Measurements from ENCODE around the gene RNF123. TPM values are rescaled to one million over a fixed set of nuclear protein-coding genes. Genes with fewer than 3 reads are reported as not detected.
A peak's percentile ranks its signal among the peaks of the same experiment; 100 is the strongest.

The RNF123 gene
- total RNA-seq, 2 experiments from 2014 or later = 22.0 to 31.7 TPM

DNA sequence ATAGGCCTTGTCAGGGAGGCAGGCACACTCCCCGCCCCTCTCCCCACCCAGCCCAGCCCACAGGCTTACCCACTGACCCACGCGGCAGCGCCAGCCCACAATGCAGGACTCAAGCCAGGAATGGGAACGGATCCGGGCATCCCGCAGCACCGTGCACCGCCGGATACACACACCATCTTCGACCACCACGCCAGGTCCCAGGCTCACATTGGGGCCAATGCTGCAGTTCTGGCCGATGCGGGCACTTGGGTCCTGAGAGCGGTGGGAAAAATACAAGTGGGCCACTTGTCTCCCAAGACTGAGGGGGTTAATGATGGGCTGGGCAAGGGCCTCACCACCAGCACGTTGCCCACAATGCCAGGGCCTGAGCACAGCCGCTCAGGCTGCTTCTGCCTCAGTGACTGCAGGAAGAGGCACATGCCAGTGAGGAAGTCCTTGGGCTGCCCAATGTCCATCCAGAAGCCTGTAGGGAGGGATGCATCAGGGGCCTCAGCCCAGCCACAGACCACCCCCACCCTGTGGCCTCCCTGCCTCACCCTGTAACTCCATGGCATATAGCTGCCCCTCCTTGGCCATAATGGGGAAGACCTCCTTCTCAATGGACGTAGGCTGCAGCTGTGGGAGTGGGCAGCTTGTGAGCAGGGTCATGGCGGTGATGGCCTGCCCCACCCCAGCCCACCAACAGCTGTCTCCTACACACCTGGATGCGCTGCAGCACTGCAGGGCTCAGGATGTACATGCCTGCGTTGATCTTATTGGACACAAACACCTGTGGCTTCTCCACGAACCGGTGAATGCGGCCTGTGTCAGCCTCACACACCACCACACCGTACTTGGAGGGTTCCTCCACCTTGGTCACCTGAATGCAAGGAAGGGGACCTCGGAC is 32.8 kb downstream of the RNF123 start:
- Mint-ChIP-seq H3K27ac (peak overlapping the region; percentile 97), H3K27me3 (no peaks in the 10 kb centered on the region), H3K9me3 (no peaks in the 10 kb centered on the region), H3K4me3 (peak overlapping the region; percentile 92), H3K4me1 (ENCODE audit: low read depth) (peaks cover 26% of the 10 kb centered on the region), H3K36me3 (ENCODE audit: low read depth) (peaks cover 13% of the 10 kb centered on the region)
- no peak for DNase-seq
- POLR2A ChIA-PET = interaction anchor here (0.5 to 7.6 kb wide), 6 partner anchors 10 to 117 kb away, joined by 3 to 40 read pairs (median 4); partner anchors contain the start of gene INKA1
- CTCF ChIA-PET = interaction anchor here (1.0 kb wide), 1 partner anchor 21 kb away, joined by 3 read pairs; no protein-coding TSS in a partner anchor
- TF ChIP-seq, protein P1, sequence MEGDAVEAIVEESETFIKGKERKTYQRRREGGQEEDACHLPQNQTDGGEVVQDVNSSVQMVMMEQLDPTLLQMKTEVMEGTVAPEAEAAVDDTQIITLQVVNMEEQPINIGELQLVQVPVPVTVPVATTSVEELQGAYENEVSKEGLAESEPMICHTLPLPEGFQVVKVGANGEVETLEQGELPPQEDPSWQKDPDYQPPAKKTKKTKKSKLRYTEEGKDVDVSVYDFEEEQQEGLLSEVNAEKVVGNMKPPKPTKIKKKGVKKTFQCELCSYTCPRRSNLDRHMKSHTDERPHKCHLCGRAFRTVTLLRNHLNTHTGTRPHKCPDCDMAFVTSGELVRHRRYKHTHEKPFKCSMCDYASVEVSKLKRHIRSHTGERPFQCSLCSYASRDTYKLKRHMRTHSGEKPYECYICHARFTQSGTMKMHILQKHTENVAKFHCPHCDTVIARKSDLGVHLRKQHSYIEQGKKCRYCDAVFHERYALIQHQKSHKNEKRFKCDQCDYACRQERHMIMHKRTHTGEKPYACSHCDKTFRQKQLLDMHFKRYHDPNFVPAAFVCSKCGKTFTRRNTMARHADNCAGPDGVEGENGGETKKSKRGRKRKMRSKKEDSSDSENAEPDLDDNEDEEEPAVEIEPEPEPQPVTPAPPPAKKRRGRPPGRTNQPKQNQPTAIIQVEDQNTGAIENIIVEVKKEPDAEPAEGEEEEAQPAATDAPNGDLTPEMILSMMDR (IDR thresholded peaks at IDR 0.05) = no peak
- no peak for ATAC-seq
- intact Hi-C loops (cut with micrococcal nuclease) = no loop called here

DNA sequence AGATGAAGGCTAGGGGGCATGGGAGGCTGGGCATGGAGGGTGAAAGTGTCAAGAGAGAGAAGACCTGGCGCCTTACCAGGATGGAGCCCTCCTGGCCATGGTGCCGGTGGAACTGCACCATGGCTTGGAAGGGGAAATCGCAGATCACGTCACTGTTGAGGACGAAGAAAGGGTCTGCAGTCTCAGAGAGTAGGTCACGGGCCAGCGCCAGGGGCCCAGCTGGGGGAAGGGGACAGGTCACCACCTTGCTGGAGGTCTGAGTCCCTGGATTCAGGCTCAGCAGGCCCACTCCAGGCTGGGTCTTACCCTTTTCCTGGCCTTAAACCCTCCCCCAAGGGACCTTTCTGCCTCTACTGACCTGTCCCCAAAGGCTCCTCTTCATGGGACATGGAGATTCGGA is 33.5 kb downstream of the RNF123 start:
- intact Hi-C loops (cut with micrococcal nuclease) = no loop called here
- POLR2A ChIA-PET = interaction anchor here (0.7 to 7.6 kb wide), 6 partner anchors 11 to 89 kb away, joined by 3 to 40 read pairs (median 4); partner anchors contain the start of gene INKA1
- Mint-ChIP-seq H3K4me3 (peak overlapping the region; percentile 92), H3K27me3 (no peaks in the 10 kb centered on the region), H3K4me1 (ENCODE audit: low read depth) (peaks cover 26% of the 10 kb centered on the region), H3K27ac (peak overlapping the region; percentile 97), H3K9me3 (no peaks in the 10 kb centered on the region), H3K36me3 (ENCODE audit: low read depth) (peaks cover 17% of the 10 kb centered on the region)
- CTCF ChIA-PET = interaction anchor here (1.4 kb wide), 1 partner anchor 183 kb away, joined by 5 read pairs; no protein-coding TSS in a partner anchor
- DNase-seq (no peak), ATAC-seq (no peak)
- TF ChIP-seq, protein P1 (IDR thresholded peaks at IDR 0.05) = no peak

DNA sequence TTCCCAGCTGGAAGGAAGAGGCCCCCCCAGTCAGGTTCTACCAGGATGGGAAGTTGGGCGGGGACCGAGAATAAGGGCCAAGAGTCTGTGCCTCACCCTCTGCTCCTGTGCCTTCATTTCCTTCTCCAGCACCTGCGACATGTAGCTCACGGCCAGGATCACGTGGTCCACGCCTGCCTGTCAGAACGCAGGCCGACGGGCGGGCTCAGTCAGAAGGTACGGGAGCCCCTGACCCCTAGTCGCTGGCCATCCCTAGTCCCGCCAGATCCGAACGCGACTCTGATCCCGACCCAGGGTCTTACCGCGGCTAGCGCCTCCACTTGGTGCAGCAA is 33.9 kb downstream of the RNF123 start:
- peaks cover 19% of the 10 kb centered on the region for H3K36me3 Mint-ChIP-seq (ENCODE audit: low read depth)
- H3K4me1 Mint-ChIP-seq (ENCODE audit: low read depth) = peaks cover 26% of the 10 kb centered on the region
- ChIA-PET POLR2A (interaction anchor here (0.9 to 7.6 kb wide), 7 partner anchors 9 to 217 kb away, joined by 3 to 40 read pairs (median 4); partner anchors contain the start of gene RBM6), CTCF (interaction anchor here (1.3 to 1.4 kb wide), 3 partner anchors 21 to 183 kb away, joined by 5 read pairs; partner anchors contain the start of gene INKA1)
- H3K27ac Mint-ChIP-seq = peak overlapping the region; percentile 97
- TF ChIP-seq, protein P1 (IDR thresholded peaks at IDR 0.05) = no peak
- ATAC-seq = peak; percentile 11
- intact Hi-C loops (cut with micrococcal nuclease) = no loop called here
- no peaks in the 10 kb centered on the region for H3K9me3 Mint-ChIP-seq
- DNase-seq = peak; percentile 80
- H3K27me3 Mint-ChIP-seq = no peaks in the 10 kb centered on the region
- H3K4me3 Mint-ChIP-seq = peak overlapping the region; percentile 92

DNA sequence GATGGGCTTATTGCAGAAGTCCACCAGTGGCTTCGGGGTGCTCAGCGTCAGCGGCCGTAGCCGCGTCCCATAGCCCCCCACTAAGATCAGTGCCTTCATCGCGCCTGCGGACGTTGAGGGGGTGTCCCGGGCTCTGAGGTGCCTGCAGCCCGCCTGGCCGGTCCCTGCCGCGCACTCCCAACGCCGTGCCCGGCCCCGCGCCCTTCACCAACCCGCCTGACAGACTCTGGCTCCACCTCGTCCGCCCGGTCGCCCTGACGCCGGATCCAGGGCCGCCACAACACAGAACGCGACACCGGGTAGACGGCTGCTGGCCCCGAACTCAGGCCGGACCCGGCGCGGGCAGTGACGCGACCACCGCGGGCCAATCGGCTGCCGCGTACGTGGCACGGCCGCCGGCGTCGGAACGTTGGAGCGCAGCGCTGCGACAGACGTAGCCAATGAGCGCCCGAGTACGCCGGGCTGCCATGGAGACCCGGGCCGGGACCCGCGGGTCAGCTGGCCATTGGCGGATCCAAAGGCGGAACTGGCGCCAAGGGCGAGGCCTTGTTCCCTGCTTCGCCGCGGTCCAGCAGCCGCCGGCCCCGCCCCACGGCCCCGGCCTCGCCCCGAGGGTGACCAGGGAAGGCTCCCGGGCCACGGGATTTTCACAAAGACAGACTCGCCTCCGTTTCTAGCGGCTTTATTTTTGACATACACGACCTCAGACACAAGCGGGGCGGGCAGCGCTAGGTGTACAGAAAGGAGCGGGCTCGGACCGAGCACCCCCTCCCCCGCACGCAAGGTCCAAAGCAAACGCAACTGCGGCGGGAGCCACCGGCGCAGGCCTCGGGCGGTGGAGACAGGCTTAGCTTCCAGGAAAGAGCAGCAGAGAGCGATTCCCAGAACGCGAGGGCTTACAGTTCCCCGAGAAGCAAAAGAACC is 34.5 kb downstream of the RNF123 start, which contains the start of gene GMPPB:
TSS of gene GMPPB (minus strand) at position 324 of the 924 bp plus-strand sequence. CDS start at position 99, 225 bp downstream.
- POLR2A ChIA-PET = interaction anchor here (0.9 to 7.6 kb wide), 10 partner anchors 8 to 216 kb away, joined by 3 to 40 read pairs (median 4); partner anchors contain the start of genes IP6K1 and RBM6
- peaks cover 21% of the 10 kb centered on the region for H3K4me1 Mint-ChIP-seq (ENCODE audit: low read depth)

More for the DNA sequence above, 34.5 kb downstream of the RNF123 start, which contains the start of gene GMPPB:
- DNase-seq = peak; percentile 96
- Mint-ChIP-seq H3K4me3 (peak within 1 kb of the TSS; percentile 92), H3K27ac (peak within 1 kb of the TSS; percentile 97), H3K9me3 (no peaks in the 10 kb centered on the region), H3K36me3 (ENCODE audit: low read depth) (peaks cover 19% of the 10 kb centered on the region), H3K27me3 (no peaks in the 10 kb centered on the region)
- intact Hi-C loops (cut with micrococcal nuclease) = no loop called here
- ATAC-seq = peak; percentile 82
- CTCF ChIA-PET = interaction anchor here (1.3 to 1.4 kb wide), 3 partner anchors 22 to 184 kb away, joined by 5 read pairs; partner anchors contain the start of gene INKA1
- TF ChIP-seq, protein P1 (IDR thresholded peaks at IDR 0.05) = no peak

Measured in activated CD8-positive, alpha-beta T cell treated with anti-CD3 and anti-CD28 coated beads for 36 hours (primary cell).